Left ventricle myocardium superior (tissue), 1 donor: ENCODE data around the gene USP15. TPM values are rescaled to one million over a fixed set of nuclear protein-coding genes. Genes with fewer than 3 reads are reported as not detected.

Source experiments
- ATAC-seq: fragments of 200-7000 bp; cut with Tn5 transposase; one replicate; pipeline ENCODE4 v1.9.1; 2020; ENCODE audit warnings: mild to moderate bottlenecking, moderate library complexity
- DNase-seq: peaks from one replicate; pipeline ENCODE4 v3.0.0-alpha.2; 2020
- intact Hi-C: fragments of 100-400 bp; cut with micrococcal nuclease; formaldehyde crosslinking; loops from one replicate; pipeline ENCODE4 v1.11.0; 2022
- total RNA-seq: library from RNA; stranded (reverse); fragmentation: NEBNext Ultra II Directional; extraction: Animal tissue kit (Norgen Biotek cat#: 25700); gene quantifications from one replicate; pipeline ENCODE4 v1.2.1, GENCODE V29; 2021
- donor health status: DM: no; HTN: yes; CAD: no; lungs with severe emphysema.

The USP15 gene
- total RNA-seq, 1 donor from 2014 or later = 53.5 TPM

GRCh38 chr12:62273724-62274380 is 13.6 kb downstream of the USP15 start:
- ATAC-seq = peak; percentile 61
- no peak for DNase-seq
- intact Hi-C loops = no loop called here

- no peak for DNase-seq
- intact Hi-C loops = no loop called here
- ATAC-seq = no peak
These were observed 17.8 kb downstream of the USP15 start for GRCh38 chr12:62278022-62278421.

GRCh38 chr12:62279058-62279457 is 18.9 kb downstream of the USP15 start:
- ATAC-seq (no peak), DNase-seq (no peak)
- intact Hi-C loops = no loop called here

DNA sequence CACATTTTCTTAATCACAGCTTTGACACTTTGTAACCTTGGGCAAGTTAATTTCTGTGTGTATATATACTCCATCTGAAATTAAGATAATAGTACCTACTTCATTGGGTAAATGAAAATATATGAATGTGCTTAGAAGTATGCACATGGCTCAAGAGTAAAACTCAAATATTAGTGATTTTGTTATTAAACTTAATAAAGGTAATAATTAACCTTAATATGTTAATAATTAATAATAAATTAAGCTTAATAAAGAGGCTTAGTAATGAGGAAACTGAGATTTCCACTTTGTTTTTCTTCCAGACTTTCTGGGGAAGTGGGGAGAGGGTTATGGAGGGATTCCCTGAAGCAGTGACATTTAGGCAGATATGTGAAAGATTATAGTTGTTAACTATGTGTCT is 19.8 kb downstream of the USP15 start:
- ATAC-seq = no peak
- intact Hi-C loops = no loop called here
- no peak for DNase-seq

- ATAC-seq = no peak
- intact Hi-C loops = no loop called here
These were observed 22.0 kb downstream of the USP15 start for GRCh38 chr12:62282057-62282774.

GRCh38 chr12:62284749-62285148 is 24.5 kb downstream of the USP15 start:
- ATAC-seq (no peak), DNase-seq (no peak)
- intact Hi-C loops = no loop called here

More at GRCh38 chr12:62282057-62282774, 22.0 kb downstream of the USP15 start:
- DNase-seq = no peak

DNA sequence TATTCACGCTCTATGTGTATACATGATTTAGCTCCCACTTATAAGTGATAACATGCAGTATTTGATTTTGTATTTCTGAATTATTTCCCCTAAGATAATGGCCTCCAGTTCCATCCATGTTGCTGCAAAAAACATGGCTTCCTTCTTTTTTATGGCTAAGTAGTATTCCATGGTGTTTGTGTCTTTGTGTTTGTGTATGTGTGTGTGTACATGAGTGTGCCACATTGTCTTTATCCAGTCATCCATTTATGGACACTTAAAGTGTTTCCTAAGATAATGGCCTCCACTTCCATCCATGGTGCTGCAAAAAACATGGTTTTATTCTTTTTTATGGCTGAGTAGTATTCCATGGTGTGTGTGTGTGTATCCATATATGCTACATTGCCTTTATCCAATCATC is 25.1 kb downstream of the USP15 start:
- intact Hi-C loops = no loop called here
- ATAC-seq (no peak), DNase-seq (no peak)

- DNase-seq = no peak
- ATAC-seq = no peak
- intact Hi-C loops = no loop called here
These were observed 28.1 kb downstream of the USP15 start for GRCh38 chr12:62288328-62288727.

DNA sequence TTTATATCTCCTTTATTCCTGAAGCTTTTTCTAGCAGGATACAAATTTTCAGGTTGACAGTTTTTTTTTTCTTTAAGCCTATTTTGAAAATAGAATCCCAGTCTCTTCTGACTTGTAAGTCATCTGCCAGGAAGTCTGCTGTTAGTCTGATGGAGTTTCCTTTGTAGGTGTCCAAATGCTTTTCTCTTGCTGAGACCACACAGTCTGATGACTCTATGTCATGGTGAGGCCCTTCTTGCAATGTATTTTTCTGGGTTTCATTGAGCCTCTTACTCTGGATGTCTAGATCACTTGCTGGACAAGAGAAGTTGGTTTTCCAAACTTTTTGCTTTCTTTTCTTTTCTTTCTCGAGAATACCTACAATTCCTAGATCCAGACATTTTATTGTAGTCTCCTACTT is 30.6 kb downstream of the USP15 start:
- no peak for ATAC-seq
- DNase-seq = no peak

GRCh38 chr12:62291864-62292760 is 31.9 kb downstream of the USP15 start:
- peak; percentile 50 for ATAC-seq

More for the DNA sequence above, 30.6 kb downstream of the USP15 start:
- intact Hi-C loops = no loop called here

GRCh38 chr12:62292761-62293344 is 32.6 kb downstream of the USP15 start:
- intact Hi-C loops = no loop called here
- ATAC-seq = peak; percentile 38
- DNase-seq = no peak

More at GRCh38 chr12:62291864-62292760, 31.9 kb downstream of the USP15 start:
- intact Hi-C loops = no loop called here
- no peak for DNase-seq

- intact Hi-C loops = no loop called here
- DNase-seq (no peak), ATAC-seq (no peak)
These were observed 34.2 kb downstream of the USP15 start for GRCh38 chr12:62294378-62294777.

GRCh38 chr12:62296001-62296400 is 35.8 kb downstream of the USP15 start:
- intact Hi-C loops = no loop called here
- DNase-seq (no peak), ATAC-seq (no peak)

DNA sequence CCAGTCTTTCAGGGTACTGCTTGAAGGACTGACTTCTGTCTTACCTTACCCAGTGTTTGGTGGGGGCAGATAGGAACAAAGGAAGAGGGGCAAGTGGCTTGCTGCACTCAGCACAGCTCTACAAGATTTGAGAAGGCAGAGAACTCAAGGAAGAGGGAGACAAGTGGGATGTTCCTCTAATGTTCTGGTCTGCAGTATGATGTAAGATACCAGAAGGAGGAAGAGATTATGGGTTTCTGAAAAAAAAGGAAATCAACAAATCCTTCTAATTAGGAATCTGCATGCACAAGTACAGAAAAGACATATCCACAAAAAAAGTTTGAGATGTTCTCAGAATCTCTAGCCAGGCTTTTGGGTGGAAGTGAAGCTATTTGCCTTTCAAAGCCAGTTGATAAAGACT is 37.1 kb downstream of the USP15 start:
- intact Hi-C loops = no loop called here
- DNase-seq (no peak), ATAC-seq (no peak)

DNA sequence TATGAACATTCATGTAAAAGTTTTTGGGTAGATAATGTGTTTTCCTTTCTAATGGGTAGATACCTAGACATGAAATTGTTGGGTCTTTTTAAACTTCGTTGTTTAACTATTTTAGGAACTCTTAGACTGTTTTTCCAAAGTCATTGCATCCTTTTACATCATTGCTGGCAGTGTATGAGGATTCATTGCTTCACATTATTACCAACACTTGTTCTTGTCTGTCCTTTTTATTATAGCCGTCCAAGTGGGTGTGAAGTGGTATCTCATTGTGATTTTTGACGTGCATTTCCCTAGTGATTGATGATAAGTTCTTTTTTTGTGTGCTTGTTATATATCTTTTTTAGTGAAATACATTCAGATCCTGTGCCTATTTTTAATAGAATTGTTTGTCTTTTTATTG is 39.4 kb downstream of the USP15 start:
- intact Hi-C loops = no loop called here
- ATAC-seq = peak; percentile 45
- DNase-seq = no peak

DNA sequence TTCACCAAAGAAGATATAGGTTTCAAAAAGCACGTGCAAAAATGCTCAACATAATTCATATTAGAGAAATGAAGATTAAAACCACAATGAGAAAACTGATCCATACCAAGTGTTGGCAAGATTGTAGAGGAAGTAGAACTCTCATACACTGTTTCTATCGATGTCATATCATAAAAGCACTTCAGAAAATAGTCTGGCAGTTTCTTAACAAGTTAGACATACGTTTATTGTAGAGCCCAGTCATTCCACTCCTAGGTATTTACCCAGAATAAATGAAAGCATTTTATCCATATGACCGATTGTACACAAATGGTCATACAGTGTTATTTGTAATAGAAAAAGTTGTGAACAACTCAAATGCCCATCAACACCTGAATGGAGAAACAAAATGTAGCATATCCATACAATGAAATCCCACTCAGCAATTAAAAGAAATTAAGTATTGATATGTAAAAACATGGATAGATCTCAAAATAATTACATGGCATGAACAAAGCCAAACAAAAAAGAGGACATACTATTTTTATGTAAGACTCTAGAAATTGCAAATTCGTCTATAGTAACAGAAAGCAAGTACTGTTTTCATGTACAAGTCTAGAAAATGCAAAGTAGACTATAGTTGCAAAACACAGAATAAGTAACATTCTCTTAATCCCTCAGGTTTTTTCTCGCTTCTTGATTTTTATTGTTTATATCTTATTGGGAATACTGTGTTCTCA is 41.0 kb downstream of the USP15 start:
- no peak for ATAC-seq
- intact Hi-C loops = no loop called here

DNA sequence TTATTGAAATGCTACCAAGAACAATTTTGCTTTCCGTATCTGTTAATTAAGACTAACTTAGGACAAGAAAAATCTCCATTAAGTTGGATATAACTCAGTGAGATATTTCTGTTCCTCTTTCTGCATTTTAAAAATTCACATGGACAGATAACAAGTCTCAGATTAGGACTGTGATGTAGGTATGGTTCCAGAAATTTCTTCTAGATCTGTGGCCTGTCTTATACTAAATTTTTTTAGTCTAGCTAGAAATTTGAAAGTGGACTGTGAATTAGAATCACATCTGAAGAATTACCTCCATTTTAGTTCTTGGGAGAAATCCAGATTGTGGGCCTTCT is 41.6 kb downstream of the USP15 start:
- DNase-seq (no peak), ATAC-seq (no peak)
- intact Hi-C loops = no loop called here

More for the DNA sequence above, 41.0 kb downstream of the USP15 start:
- DNase-seq = no peak

DNA sequence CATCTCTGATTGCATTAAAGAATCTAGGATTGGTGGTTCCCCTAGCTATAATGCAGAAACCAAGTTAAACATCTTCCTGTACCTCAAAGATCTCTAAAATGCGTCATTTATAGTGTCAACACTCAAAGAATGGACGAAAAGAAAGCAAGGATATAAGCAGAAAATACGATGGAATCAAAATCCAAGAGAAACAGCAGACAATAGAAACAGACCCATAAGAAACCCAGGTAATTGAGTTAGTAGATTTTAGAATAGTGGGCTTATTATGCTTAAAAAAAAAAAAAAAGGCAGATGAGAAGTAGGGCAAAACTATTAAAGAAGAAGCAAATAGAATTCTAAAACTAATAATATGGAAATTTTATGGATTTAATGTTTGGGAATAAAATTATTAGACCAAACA is 44.4 kb downstream of the USP15 start:
- intact Hi-C loops = no loop called here
- ATAC-seq (no peak), DNase-seq (no peak)

GRCh38 chr12:62305778-62306177 is 45.6 kb downstream of the USP15 start:
- ATAC-seq = no peak

More at GRCh38 chr12:62305778-62306177, 45.6 kb downstream of the USP15 start:
- intact Hi-C loops = no loop called here
- no peak for DNase-seq
